A204.1 (cell line): ENCODE results near the gene NEDD8.

Source experiments
- FAIRE-seq: peaks from 2 replicates; lab custom pipeline; 2012; peaks lifted over from hg19 to GRCh38; lab: Jason Lieb, UNC

Gene NEDD8

DNA sequence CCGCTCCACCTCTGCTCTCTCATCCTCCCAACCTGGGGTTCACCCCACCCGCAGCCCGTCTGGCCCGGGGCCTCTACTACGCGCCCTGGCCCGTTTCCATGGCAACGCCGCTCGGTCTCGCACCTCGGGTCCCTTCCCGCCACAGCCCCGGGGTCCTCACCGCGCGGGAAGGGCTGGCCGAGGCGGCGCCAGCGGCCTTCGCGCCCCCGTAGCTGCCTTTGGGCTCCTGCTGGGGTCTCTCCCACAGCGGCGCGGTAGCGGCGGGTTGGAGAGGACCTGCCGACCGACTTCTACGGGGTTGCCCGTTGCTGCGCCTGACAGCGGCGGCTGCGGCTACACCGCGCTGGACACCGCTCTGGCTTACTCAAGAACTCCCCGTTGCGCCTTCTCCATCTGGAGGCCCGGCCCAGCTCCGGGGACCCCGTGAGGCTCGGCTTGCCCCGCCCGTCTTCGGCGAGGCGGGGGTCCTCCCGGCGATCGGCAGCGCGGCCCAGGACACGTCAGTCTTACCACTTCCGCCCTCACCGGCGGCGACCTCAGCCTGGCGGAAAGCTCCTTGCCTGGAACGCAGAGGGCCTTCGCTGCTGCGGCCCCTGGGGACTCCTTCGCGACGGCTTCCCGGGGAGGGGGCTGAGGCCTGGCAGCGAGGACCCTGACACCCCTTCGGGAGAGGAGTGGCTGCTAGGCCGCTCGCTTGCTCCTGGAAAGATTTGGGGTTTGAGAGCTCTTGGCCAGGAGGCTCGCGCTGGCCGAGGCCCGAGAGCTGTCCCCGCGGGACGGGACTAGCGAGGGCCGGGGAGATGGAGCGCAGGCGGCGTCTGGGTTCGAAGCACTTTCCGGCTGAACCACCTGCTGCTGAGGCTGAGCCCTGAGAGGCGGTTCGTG lies 36.7 kb downstream of the NEDD8 start, which contains the start of gene TM9SF1:
TSS of gene TM9SF1 (minus strand) at position 256 of the 885 bp plus-strand sequence. CDS start 422 bp downstream, outside the sequence.
- FAIRE-seq = no peak

DNA sequence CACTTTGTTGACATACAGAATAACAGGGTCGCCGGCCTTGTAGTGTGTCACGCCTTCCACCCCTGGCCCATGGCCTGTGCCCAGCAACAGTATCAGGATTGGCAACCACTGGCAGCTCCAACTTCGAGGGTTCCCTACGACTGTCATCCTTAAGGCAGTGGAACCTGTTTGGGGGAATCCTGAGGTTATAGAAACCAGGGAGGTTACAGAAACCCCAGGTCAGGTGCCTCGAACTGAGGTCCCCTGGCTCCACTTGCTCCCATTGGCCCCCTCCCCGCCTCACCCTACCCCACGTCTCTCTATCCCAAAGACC lies 37.3 kb downstream of the NEDD8 start:
- FAIRE-seq = no peak

DNA sequence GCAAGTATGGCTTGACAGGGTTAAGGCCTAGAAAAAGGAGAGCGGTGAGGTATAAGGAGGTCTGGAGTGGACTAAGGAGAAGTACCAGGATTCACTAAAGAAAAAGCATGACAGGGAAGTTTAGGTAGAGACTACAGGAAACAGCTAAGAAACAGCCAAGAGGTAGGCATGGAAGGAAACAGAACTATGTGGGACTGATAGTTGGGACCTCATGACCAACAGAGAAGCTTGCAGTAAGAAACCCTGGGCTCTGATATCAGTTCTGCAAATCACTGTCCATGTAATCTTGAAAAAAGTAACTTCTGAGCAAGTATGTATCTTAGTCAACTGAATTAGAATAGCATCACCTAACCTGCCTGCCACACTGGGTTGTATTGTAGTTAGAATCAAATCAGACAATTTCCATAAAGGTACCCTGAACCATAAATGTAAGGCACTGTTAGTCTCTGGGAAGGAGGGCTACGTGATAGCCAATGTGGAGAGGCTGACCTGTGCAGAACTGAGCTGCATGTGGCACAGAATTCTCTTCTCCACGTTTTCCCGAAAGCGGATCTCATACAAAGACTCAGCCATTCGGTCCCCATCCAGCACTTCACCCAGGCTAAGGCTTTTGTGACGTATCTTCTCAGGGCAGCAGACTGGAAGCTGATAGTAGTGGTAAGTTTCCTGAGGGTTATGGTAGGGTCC lies 37.8 kb downstream of the NEDD8 start:
- FAIRE-seq = no peak

DNA sequence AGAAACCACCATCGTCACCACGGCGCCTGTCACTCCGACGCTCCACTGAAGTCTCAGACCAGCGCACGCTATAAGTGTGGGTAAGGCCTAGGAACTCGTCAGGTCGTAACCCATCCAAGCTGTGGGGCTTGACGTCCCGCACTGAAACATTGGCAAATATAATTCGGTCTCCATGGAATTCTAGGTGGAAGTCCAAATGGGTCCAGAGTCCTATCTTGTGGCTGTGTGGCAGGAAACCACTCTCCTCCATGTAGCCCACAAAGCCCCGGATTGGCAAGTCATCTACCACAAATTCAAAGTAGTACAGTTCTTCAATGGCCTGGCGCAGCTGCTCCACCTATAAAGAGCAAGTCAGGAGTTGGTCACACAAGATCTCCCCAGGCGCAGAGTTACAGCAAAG lies 39.2 kb downstream of the NEDD8 start:
- no peak for FAIRE-seq

DNA sequence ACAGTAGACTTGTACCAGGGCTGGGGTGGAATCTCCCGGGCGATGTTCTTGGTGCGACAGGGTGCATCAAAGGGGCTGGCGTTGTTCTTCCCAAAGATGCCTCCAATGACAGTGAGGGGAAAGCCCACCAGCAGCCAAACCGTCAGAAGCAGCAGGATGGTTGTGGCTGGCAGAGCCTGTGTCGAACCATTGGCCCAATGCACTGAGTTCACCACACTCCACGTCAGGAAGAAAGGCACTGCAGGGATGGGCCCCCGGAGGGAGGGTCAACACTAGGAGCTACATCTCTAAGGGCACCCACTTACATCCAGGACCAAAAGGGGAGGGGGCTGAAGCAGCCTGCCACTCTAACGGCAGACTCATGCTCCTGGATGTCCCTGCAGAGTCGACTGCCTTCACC lies 41.8 kb downstream of the NEDD8 start:
- FAIRE-seq = no peak

DNA sequence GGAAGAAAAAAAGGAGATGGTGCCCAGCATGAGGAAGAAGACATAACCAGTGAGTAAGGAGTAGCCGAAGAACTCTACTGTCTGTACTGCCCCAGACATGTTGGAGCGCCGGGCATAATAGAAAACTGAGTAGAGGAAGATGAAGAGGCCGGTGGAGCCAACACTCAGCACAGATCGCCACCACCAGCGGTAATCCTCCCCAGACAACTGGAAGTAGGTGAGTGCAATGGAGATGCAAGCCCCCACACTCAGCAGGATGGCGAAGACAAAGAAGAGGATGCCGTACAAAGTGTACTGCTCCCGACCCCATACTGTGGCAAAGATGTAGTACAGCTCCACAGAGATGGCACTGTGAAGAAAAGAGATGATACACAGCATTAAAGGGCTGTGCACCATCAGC lies 42.7 kb downstream of the NEDD8 start:
- FAIRE-seq = no peak

DNA sequence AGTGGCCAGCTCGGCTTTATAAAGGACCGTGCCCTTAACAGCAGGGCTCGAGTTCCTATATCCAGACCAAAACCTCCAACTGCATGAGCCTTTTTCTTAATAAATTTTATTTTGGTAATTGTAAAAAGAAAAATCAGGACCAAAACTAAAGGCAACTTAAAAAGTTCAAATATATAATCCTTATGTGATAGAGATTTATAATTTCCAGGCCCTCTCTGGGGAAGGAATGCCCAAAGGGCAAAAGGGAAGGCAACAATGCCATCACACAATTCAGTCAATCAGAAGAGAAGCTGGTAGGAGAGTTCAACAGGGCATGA lies 43.1 kb downstream of the NEDD8 start:
- no peak for FAIRE-seq

DNA sequence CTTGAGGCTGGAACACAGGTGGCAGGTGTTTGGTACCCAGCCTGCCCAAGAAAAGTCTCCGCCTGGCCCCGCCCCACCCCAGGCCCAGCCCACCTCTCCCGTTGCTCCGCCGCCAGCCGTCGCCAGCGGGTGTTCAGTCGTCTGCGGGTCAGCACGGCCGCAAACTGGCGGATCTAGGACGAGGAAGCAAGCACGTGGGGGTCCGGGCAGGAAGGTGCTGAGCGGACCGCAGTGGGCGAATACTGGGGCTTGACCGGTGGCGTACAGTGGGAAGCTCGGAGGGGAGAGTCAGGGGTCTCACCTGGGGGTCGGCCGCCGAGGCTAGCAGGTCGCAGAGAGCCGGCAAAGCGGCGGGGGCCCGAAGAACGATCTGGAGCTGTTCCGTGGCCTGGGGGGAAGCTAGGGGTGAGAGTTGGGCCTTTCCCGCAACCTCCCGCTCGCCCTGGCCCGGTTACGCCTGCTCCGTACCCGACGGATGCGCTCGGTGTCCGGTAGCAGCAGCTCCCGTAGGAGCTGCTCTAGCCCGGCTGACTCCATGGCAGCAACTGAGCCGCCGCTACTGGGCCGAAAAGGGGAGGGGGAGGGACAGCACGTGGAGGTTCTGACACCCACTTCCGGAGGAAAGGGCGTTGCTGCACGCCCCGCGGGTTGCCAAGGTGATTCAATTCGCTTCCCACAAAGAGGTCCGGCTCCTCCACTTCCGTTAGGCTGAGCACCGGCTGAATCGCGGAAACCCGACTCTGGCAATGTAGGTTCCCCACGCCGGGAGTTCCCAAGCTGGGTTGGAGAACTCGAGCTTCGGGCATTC lies 43.7 kb downstream of the NEDD8 start, which contains the start of gene IPO4:
TSS of gene IPO4 (minus strand) at position 566 of the 808 bp plus-strand sequence. CDS start at position 537, 29 bp downstream.
- no peak for FAIRE-seq

DNA sequence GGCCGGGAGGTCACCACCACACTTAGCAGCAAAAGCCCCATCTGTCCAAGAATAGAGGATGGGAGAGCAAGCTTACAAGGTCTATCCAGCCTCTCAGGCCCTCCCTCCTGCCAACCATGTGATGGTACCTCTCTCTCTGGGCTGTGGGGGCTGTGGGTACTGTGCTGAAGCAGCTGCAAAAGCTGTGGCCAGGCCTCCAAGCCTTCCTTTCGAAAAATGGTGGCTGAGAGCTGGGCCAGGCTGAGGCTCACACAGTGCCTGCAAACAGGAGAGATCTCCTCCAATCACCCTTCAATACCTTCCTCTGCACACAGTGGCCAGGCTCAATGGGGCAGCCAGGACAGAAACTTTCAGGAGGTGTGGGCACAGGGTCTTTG lies 44.6 kb downstream of the NEDD8 start:
- no peak for FAIRE-seq

DNA sequence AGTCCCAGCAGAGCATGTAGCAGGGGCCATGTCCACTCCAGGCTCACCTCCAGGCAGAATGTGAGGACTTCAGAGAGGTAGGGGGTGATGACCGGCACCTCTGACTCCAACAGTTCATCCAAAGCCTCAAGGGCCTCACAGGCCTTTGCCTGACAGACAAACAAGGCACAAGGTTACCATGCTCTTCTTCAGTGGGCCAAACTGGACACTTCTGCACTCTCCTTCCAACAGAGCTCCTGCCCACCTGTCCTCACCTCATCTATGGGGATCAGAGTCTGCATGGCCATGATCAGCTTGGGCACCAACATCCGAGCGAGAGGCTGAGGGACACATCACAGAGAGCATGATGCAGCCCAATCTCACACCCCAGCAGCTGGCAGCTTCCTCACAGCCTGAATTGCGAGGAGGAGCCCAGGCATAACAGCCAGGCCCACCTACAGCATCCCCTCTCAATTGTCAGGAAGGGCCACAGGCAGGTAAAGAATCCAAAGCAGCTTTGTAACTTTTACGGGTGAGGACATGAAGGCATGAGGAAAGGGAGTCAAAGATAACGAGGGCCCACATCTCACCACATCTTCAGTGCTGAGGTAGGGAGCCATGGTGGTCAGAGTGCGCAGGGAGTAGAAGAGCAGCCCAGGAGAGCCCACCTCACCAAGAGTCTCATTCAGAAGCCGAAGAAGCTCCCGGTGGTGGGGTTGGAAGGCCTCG lies 45.2 kb downstream of the NEDD8 start:
- no peak for FAIRE-seq

DNA sequence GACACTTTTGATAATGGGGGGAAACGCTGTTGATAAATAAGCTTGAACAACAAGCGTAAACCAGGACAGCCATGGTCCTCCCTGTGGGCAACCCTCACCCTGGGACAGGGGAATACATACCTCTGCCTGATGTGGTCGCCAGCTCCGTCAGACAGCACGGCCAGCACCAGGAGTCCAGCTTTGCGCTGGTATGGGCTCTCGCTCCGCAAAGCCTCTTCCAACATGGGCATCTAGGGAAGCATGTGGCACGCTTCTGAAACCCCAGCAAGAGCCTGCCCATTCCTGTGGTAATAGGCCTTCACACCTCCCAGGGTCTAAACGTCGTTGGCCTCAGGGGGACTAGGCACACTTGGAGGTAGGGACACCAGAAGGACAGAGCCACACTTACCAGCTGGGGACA lies 46.4 kb downstream of the NEDD8 start:
- no peak for FAIRE-seq

DNA sequence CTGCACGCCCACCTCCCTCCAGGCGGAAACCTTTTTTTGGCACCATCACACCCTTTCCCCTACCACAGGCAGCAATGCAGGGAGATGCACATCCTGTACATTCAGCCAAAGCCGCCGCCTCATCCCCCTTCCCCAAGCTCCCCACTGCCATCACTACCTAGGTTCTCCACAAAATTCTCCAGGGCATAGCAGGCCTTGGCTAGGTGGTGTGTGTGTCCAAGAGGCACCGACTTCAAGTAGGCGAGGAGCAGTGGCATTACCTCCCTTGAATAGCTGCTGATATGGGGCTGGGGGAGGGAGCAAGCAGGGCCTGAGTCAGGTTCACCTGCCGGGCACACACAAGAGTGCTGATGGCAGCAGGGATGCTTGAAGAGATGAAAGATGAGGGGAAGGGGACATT lies 47.1 kb downstream of the NEDD8 start:
- FAIRE-seq = no peak

DNA sequence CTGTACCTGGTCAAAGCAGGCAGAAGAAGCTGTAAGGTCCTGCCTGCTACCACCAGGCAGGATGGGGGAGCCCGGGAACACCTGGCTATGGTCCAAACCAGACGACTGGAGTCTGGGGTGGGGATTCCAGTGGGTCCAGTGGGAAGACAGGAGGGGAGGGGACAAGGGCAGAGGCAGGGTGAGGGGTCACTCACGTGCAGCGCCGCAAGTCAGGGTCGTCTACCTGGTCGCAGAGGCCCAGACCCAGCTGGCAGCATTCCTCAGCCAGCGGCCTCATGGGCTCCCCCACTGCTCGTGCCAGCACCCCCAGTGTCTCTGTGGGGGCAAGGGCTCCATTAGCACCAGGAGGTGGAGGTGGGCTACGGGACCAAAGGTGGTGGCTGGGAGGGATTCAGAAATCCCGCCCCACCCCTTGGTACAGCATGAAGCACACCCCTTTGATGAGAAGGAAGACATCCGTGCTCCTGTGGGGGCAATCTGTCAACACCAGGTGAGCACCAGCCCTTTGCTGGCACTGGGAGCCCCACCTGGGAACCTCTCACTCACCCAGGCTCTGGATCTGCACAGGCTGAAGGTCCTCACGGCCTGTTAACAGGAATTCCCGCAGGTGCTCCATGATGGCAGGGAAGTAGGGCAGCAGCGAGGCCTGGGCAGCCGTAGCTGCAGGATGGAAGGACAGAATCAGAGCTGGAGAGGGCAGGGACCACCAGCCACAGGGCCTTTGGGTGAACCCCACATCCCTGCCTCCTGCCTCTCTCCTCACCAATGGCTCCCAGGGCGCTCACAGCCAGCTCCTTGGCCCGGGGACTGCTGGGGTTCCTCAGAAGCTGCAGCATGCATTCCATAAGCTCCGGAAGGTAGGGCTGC lies 47.8 kb downstream of the NEDD8 start:
- no peak for FAIRE-seq

DNA sequence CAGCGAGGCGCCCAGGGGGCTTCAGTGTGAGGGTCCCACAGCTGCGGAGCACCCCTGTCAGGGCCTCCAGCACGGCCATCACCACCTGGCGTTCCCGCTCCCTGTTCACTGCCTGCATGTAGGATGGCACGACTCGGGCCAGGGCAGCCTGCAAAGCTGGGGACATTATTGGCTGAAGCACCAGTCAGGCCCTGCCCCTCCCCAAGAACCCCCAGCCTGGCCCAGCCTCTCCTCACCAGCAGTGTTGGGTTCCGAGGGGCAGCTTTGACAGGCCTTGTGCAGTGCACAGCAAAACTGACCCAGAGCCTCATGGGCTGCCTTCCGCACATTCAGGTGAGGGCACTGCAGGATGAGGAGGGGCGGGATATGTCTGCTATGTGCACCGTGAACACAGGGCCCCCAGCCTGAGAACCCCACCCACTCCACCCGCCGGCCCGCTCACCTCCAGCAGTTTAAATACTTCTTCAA lies 49.1 kb downstream of the NEDD8 start:
- no peak for FAIRE-seq

DNA sequence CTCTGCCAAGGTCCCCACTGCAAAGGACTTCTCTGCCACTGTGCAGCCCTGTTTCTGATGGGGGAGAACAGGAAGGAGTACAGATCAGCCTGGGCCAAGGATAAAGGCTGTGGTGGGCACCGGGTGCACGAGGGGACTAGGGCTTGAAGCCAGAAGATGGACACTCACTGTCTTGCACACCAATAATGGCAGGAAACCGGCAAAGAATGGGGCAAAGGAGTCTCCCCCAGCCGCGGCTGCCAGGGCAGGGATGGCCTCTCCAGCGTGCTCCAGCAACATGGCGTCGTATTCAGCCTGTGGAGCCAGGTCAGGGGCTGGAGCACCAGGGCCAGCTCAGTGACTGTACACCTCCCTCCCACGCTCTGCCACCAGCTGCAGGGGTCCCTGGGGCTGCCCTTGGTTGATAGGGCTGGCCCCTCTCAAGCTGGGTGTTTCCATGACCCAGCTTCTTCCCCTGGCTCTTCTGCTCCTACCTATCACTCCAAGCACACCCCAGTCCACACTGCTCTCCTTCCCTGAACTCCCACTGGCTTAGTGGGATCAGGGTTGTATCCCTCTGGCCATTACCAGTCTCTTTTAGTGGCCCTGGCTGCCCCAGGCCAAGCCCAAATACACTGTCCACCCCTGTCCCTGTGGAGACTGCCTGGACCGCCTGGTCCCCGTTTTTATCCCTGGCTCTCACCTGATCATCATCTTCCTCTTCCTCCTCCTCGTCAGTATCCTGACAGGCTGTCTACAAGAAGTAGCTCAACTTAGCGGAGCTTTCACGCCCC lies 49.9 kb downstream of the NEDD8 start:
- no peak for FAIRE-seq

DNA sequence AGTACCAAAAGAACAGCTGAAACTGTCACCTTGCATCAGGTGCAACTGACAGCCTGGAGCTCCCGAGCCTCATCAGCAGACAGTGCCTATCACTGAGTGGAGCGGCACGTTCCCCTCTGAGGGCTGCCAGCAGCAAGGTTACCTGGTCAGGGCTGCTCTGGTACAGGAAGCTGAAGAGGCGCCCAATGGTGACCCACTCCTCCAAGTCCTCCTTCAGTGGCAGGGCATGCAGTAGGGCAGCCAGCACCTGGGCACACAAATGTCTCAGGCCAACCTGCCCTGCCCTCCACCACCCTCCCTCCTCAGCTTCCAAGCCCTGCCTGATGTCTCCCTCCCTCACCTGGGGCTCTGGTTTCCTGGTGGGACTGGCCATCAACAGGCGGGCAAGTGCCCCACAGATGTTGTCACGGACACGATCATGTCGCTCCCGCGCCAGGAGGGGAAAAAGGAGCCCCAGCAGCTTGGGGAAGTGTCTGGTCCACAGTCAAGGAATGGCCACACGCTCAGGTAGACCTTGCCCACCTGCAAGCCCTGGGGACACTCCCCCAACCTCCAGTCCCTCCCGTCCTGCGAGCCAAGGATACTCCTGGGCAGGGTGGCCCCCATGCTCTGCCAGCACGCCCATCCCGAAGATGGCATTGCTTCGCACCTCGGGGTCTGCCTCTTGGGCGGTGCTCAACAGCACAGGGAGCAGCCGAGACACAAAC lies 50.6 kb downstream of the NEDD8 start:
- no peak for FAIRE-seq

DNA sequence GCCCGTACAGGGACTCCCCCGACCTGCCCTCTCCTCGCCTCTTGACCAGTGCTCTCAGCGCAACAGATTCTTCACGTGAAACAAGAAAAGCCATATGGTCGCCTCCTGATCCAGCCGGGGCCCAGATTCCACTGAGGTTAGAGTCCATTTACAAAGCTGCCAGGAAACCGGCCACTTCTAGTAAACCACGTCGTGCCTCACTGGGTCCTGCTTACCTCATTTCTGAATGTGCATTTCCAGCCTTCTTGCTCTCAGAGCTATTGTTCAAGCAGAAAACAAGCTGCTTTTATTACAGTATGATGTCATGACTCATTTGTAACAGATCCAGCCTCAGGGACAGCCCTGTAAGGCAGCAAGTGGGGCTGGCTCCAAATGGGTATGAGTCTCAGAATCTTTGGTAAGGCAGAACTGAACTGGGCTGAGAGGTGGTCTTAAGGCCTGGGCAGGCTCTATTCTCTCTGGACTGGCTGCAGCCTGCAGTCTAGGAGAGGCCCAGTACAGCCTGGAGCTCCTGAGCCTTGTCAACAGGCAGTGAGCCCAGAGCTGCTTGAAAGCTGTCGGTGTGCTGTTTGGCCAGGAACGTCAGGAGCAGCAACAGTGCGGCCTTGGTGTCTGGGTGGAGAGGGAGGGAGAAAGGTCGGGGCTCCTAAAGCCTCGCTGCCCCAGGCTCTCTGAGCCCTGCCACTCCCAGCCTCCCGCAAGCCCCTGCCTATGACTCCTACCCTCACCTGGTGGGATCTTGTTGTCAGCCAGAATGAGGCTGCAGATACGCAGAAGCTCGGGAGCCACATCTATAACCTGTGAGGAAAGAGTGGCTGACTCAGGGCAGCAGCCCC lies 52.0 kb downstream of the NEDD8 start:
- FAIRE-seq = no peak

DNA sequence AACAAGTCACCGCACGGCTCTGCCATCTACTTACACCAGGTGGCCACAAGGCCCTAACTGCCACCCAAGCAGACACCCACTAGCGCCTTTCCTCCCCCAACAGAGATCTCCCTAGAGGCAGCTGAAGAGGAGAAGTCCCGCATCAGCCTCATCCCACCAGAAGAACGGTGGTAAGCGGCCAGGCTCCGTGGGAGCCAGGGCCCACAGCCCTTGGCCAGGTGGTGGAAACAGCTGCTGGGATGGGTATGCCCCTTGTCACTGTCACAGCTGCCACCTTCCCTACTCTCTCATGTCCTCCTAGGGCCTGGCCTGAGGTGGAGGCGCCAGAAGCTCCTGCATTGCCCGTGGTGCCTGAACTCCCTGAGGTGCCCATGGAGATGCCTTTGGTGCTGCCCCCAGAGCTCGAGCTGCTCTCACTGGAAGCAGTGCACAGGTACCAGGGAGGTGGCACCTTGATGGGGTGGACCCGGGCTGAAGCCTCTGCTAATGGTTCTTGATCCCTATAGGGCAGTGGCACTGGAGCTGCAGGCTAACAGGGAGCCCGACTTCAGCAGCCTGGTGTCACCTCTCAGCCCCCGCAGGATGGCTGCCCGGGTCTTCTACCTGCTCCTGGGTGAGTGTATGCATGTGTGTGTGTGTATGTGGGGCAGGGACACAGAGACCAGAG lies 52.7 kb downstream of the NEDD8 start:
- FAIRE-seq = no peak
